Body of pancreas (tissue), 4 donors: ENCODE data around the gene TBC1D16.

ENCODE experiments used
- POLR2A ChIP-seq, 3 donors: fragments of 450-650 bp; IDR thresholded peaks; one replicate each; pipeline ENCODE4 v1.6.1; 2016; ENCODE audit warnings: antibody characterized with exemption in 3 of 3, mild to moderate bottlenecking in 2 of 3
- TF ChIP-seq, protein P1 (sequence below), 7 experiments: fragments of 450-650 bp in 4 of 7; fragments of 200-600 bp in 3 of 7; sonication (generic) in 3 of 7; IDR thresholded peaks; one replicate each; pipeline ENCODE4 v1.5.1; 2016 to 2019; ENCODE audit warnings: antibody characterized with exemption in 7 of 7

DNA sequence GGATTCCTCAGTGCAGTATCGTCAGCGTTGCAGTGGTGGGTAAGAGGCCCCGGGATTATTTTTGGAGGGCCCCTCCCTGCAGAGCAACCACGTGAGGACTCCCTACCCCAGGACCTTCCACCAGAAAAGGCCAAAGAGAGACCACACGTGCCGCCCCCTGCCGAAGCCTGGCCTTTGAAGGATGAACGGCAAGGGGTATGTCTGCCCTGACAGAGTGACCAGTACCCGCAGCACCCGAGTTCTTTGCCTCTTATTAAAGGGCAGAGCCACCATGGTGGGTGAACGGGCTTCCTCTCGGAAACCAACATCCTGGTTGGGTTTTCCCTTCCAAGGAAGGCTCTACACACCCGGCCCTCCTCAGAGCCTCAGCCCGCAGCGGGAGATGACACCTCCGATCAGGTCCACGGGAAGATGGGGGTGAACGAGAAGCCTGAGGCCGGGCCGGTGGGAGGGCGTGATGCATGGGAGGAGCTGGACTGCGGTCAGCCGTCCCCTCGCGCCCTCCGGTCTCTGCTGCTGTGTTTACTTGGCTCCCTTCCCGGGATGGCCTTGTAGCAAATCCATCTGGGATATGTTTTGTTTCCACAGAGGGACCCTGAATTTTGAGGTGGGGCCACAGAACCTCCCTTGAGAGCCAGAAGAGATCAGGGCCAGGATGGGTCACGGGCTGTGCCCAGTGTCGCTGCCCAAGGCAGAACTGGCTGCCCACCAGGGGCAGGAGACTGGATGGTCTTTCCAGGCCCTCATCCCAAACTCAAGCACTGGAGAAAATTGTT is 49.1 kb downstream of the TBC1D16 start:
- TF ChIP-seq, protein P1, sequence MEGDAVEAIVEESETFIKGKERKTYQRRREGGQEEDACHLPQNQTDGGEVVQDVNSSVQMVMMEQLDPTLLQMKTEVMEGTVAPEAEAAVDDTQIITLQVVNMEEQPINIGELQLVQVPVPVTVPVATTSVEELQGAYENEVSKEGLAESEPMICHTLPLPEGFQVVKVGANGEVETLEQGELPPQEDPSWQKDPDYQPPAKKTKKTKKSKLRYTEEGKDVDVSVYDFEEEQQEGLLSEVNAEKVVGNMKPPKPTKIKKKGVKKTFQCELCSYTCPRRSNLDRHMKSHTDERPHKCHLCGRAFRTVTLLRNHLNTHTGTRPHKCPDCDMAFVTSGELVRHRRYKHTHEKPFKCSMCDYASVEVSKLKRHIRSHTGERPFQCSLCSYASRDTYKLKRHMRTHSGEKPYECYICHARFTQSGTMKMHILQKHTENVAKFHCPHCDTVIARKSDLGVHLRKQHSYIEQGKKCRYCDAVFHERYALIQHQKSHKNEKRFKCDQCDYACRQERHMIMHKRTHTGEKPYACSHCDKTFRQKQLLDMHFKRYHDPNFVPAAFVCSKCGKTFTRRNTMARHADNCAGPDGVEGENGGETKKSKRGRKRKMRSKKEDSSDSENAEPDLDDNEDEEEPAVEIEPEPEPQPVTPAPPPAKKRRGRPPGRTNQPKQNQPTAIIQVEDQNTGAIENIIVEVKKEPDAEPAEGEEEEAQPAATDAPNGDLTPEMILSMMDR (IDR thresholded peaks at IDR 0.05) = no peak
- TF ChIP-seq POLR2A (IDR thresholded peaks at IDR 0.05) = no peak
